HepG2 (cell line): ENCODE results near the gene SRP14. TPM values are rescaled to one million over a fixed set of nuclear protein-coding genes. Genes with fewer than 3 reads are reported as not detected.

ENCODE experiments used
- FOXK1 ChIP-seq: sonication (generic); formaldehyde crosslinking; IDR thresholded peaks from 2 replicates; pipeline ENCODE4 v1.4.0; 2020; ENCODE audit warnings: low read depth, missing genetic modification reagents, borderline replicate concordance
- FOXP4 ChIP-seq: sonication (generic); formaldehyde crosslinking; IDR thresholded peaks from 2 replicates; pipeline ENCODE4 v1.4.0; 2020; ENCODE audit warnings: missing genetic modification reagents
- HOXA5 ChIP-seq: sonication (generic); formaldehyde crosslinking; IDR thresholded peaks from 2 replicates; pipeline ENCODE4 v1.4.0; 2020; ENCODE audit warnings: missing genetic modification reagents
- IKZF1 ChIP-seq: fragments of 450-650 bp; IDR thresholded peaks from 2 replicates; pipeline ENCODE4 v1.7.1; 2016
- NFATC3 ChIP-seq: sonication (generic); formaldehyde crosslinking; IDR thresholded peaks from 2 replicates; pipeline ENCODE4 v1.5.1; 2020; ENCODE audit warnings: mild to moderate bottlenecking, missing genetic modification reagents
- PAWR ChIP-seq: sonication (generic); formaldehyde crosslinking; IDR thresholded peaks from 2 replicates; pipeline ENCODE4 v1.4.0; 2020; ENCODE audit warnings: missing genetic modification reagents, mild to moderate bottlenecking, borderline replicate concordance
- PLRG1 ChIP-seq: fragments of 450-650 bp; conservative IDR thresholded peaks from 2 replicates; pipeline ENCODE4 v1.6.1; 2016
- SPEN ChIP-seq: sonication (generic); formaldehyde crosslinking; IDR thresholded peaks from 2 replicates; pipeline ENCODE4 v1.5.1; 2020; ENCODE audit warnings: low read depth, mild to moderate bottlenecking, missing genetic modification reagents
- TBX3 ChIP-seq: fragments of 450-650 bp; IDR thresholded peaks from 2 replicates; pipeline ENCODE4 v1.6.1; 2017; ENCODE audit warnings: antibody characterized with exemption, mild to moderate bottlenecking, inconsistent platforms, borderline replicate concordance
- WIZ ChIP-seq: sonication (generic); formaldehyde crosslinking; IDR thresholded peaks from 2 replicates; pipeline ENCODE4 v1.5.1; 2020; ENCODE audit warnings: mild to moderate bottlenecking, missing genetic modification reagents
- ZNF274 ChIP-seq: sonication (generic); formaldehyde crosslinking; IDR thresholded peaks from 2 replicates; pipeline ENCODE4 v1.5.1; 2020; ENCODE audit warnings: mild to moderate bottlenecking, missing genetic modification reagents
- ZNF276 ChIP-seq: sonication (generic); formaldehyde crosslinking; IDR thresholded peaks from 2 replicates; pipeline ENCODE4 v1.4.0; 2020; ENCODE audit warnings: mild to moderate bottlenecking, low read depth, missing genetic modification reagents
- ZNF574 ChIP-seq: sonication (generic); formaldehyde crosslinking; IDR thresholded peaks from 2 replicates; pipeline ENCODE4 v1.4.0; 2020; ENCODE audit warnings: missing genetic modification reagents
- ZNF605 ChIP-seq: sonication (generic); formaldehyde crosslinking; IDR thresholded peaks from 2 replicates; pipeline ENCODE4 v1.8.0; 2022; ENCODE audit warnings: mild to moderate bottlenecking, missing genetic modification reagents
- ZNF775 ChIP-seq: sonication (generic); formaldehyde crosslinking; IDR thresholded peaks from 2 replicates; pipeline ENCODE4 v1.4.0; 2020; ENCODE audit warnings: missing genetic modification reagents, mild to moderate bottlenecking, moderate library complexity, borderline replicate concordance
- ZNF878 ChIP-seq: sonication (generic); formaldehyde crosslinking; IDR thresholded peaks from 2 replicates; pipeline ENCODE4 v1.8.1; 2023; ENCODE audit warnings: mild to moderate bottlenecking, missing genetic modification reagents, moderate library complexity
- polyA plus RNA-seq, 8 experiments: library from polyadenylated mRNA; depleted of rRNA in 3 of 8; stranded (reverse) in 7 of 8; unstranded in 1 of 8; fragments of >200 nt; fragmentation: Illumina TruSeq in 4 of 8; extraction: Trizol in 4 of 8; gene quantifications; 2 replicates each; pipeline versions ENCODE4 v1.2.1 to v1.2.3, GENCODE V29; 2011 to 2016; ENCODE audit warnings: low read depth in 4 of 8, missing spikeins in 1 of 8, mixed read lengths in 1 of 8; ENCODE audit not compliant: insufficient read depth in 1 of 8
- total RNA-seq, 5 experiments: library from RNA; depleted of rRNA; stranded (reverse); fragments of >200 nt; fragmentation: Illumina TruSeq; extraction: Trizol; gene quantifications; 2 replicates each; pipeline ENCODE4 v1.2.3, GENCODE V29; 2016; ENCODE audit warnings: low read depth in 1 of 5
- TF ChIP-seq, protein P1 (sequence below): sonication (generic); formaldehyde crosslinking; IDR thresholded peaks from 2 replicates; pipeline ENCODE4 v1.5.1; 2020; ENCODE audit warnings: missing genetic modification reagents, mild to moderate bottlenecking, borderline replicate concordance
- TF ChIP-seq, protein P2 (sequence below): sonication (generic); formaldehyde crosslinking; IDR thresholded peaks from 2 replicates; pipeline ENCODE4 v1.5.0; 2020; ENCODE audit warnings: missing genetic modification reagents
- TF ChIP-seq, protein P3 (sequence below): IDR thresholded peaks from 2 replicates; pipeline ENCODE4 v1.6.1; 2016; ENCODE audit warnings: missing compliant biosample characterization, missing genetic modification reagents, borderline replicate concordance

SRP14 gene
- total and polyA plus RNA-seq, 2 of the 13 experiments (the other 11 are each of a cell fraction or from before 2014, with no cell fraction given): 208 to 356 TPM

GRCh38 chr15:40040770-40041169, 1.8 kb upstream of the SRP14 start (continued):
- TF ChIP-seq ZNF574 (CRISPR knock-in tag) (0 out of 2 replicates have a peak, but pooled peaks have one; percentile 23), FOXP4 (peak; percentile 94), ZNF605 (CRISPR knock-in tag) (no peak), HOXA5 (CRISPR knock-in tag) (no peak), NFATC3 (no peak), WIZ (no peak), ZNF775 (CRISPR knock-in tag) (no peak), FOXK1 (CRISPR knock-in tag) (0 out of 2 replicates have a peak, but pooled peaks have one; percentile 25), ZNF878 (CRISPR knock-in tag) (no peak), ZNF274 (CRISPR knock-in tag) (no peak), PLRG1 (no peak), ZNF276 (CRISPR knock-in tag) (no peak), IKZF1 (no peak), PAWR (no peak), SPEN (0 out of 2 replicates have a peak, but pooled peaks have one; percentile 27), TBX3 (peak; percentile 27; the same call in 1 of the 2 replicates)
- TF ChIP-seq, protein P1, sequence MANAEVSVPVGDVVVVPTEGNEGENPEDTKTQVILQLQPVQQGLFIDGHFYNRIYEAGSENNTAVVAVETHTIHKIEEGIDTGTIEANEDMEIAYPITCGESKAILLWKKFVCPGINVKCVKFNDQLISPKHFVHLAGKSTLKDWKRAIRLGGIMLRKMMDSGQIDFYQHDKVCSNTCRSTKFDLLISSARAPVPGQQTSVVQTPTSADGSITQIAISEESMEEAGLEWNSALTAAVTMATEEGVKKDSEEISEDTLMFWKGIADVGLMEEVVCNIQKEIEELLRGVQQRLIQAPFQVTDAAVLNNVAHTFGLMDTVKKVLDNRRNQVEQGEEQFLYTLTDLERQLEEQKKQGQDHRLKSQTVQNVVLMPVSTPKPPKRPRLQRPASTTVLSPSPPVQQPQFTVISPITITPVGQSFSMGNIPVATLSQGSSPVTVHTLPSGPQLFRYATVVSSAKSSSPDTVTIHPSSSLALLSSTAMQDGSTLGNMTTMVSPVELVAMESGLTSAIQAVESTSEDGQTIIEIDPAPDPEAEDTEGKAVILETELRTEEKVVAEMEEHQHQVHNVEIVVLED (CRISPR knock-in tag): no peak
- TF ChIP-seq, protein P2, sequence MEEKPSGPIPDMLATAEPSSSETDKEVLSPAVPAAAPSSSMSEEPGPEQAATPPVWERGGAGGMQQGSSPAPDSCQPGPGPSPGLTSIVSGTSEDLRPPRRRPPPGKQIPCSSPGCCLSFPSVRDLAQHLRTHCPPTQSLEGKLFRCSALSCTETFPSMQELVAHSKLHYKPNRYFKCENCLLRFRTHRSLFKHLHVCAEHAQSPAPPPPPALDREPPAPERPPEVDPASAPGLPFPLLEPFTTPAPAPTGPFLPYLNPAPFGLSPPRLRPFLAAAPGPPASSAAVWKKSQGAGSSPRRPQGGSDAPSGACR (CRISPR knock-in tag): 0 out of 2 replicates have a peak, but pooled peaks have one; percentile 46
- TF ChIP-seq, protein P3, sequence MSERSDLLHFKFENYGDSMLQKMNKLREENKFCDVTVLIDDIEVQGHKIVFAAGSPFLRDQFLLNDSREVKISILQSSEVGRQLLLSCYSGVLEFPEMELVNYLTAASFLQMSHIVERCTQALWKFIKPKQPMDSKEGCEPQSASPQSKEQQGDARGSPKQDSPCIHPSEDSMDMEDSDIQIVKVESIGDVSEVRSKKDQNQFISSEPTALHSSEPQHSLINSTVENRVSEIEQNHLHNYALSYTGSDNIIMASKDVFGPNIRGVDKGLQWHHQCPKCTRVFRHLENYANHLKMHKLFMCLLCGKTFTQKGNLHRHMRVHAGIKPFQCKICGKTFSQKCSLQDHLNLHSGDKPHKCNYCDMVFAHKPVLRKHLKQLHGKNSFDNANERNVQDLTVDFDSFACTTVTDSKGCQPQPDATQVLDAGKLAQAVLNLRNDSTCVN (CRISPR knock-in tag): no peak
